GM19452 (cell line): ENCODE results near the gene ICAM2.
"Not testable (repeated sequence)": the region's sequence is repeated elsewhere in the genome, so short reads cannot be mapped to it uniquely, and the experiment has no call there.

Experiments used
- ATAC-seq: cut with Tn5 transposase; IDR thresholded peaks from one replicate; pipeline ENCODE4 v1.9.1; 2021; ENCODE audit not compliant: unreplicated experiment

ICAM2 gene

DNA sequence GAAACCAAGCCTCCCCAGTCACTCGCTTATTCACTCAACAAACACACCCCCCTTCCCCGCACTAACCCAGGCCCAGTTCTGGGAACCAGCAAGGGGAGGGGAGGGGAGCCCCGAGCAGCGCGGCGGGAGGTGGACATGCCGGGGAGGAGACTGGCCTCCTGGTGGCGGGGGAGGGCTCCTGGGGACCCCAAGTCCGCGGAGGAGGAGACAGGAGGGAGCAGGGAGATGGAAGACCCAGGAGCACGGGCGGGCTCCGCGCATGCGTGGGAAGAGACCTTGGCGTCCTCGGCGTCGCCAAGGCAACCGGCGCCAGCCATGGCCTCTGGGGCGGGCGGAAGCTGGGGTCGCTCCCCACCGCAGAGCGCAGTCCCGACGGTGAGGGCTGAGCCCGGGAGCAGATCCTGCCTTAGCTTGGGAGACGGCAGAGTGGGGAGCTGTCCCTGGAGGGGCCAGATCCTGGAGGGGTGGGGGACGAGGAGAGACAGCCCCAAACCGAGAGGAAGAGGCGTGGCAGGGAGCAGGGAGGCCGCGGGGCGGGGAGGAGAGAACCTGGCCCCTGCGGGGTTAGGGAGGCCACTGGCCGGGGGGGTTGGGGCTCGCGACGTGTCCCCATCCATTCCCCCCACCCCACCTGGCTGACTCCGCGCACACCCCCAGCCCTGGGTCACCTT lies 22.2 kb downstream of the ICAM2 start, which contains the start of gene PRR29:
Gene PRR29 (plus strand): TSS at position 302 of the 671 bp plus-strand sequence. CDS start 14 bp downstream, at position 316.
- ATAC-seq, result peak; percentile 67

DNA sequence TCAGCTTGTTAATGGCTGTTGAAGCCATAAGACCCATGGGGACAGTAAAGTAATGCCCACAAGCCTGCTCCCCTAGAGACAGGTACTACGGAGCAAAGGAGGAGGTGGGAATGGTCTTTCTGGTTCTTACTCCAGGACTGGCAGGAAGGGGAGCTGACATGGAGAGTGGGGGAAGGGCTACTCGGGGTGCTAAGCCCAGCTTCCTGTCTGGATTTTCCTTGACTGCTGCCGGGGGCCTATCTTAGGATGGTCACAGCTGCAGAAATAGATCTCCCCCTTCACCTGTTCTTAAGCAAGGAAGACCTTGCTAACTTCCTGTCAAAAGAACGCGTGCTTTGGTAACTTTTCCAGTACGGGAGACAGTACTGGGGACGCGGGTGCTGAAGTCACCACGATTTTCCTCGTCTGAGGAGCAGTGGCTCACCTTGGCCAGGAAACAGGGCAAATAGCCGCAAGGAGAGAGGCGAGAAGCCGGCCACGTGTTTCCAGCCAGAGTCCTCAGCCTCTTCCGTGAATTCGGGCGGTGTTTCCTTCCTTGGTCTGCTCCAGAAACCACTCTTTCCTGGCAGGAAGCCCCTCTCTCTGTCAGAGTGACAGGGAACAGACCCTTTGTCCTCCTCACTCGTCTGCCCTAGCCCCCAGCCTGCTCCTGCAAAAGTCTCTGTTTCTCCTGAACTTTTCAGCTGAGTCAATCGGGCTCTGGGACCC lies 22.9 kb downstream of the ICAM2 start:
- no peak for ATAC-seq

DNA sequence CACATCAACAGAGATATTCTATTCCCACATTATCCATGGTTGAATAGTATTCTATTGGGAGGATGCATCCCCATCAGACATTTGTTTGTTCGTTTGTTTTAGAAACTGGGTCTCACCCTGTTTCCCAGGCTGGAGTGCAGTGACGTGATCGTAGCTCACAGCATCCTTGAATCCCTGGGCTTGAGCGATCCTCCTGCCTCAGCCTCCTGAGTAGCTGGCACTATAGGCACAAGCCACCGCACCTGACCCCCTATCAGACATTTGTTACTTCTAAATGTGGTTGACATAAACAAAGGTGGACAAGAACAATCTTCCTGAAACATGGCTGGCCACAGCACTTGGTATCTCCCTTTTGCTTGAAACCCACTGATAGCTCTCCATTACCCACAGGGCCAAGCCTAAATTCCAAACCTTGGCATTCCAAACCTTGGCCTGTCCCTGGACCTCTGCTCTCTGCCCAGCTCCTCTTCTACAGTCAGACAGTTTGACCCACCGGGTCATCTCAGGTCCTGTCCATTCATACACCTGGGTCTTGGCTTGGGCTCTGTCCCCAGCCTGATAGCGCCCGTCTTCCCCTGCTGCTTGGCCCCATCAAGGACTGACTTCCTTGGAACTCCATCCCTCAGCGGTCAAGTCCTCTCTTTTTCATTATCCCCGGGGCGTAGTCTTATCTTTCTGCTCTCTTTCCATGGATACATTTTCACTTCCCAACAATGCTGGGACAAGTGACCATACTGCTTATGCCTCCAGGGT lies 23.8 kb downstream of the ICAM2 start:
- ATAC-seq, result no peak

GRCh38 chr17:63995626-63996025 lies 24.8 kb downstream of the ICAM2 start:
- ATAC-seq, result no peak

GRCh38 chr17:63993368-63993985 lies 27.0 kb downstream of the ICAM2 start:
- no peak for ATAC-seq

GRCh38 chr17:63991611-63992010 lies 28.8 kb downstream of the ICAM2 start:
- ATAC-seq, result no peak

- no peak for ATAC-seq
Observed at GRCh38 chr17:63989622-63990345, 30.6 kb downstream of the ICAM2 start.

DNA sequence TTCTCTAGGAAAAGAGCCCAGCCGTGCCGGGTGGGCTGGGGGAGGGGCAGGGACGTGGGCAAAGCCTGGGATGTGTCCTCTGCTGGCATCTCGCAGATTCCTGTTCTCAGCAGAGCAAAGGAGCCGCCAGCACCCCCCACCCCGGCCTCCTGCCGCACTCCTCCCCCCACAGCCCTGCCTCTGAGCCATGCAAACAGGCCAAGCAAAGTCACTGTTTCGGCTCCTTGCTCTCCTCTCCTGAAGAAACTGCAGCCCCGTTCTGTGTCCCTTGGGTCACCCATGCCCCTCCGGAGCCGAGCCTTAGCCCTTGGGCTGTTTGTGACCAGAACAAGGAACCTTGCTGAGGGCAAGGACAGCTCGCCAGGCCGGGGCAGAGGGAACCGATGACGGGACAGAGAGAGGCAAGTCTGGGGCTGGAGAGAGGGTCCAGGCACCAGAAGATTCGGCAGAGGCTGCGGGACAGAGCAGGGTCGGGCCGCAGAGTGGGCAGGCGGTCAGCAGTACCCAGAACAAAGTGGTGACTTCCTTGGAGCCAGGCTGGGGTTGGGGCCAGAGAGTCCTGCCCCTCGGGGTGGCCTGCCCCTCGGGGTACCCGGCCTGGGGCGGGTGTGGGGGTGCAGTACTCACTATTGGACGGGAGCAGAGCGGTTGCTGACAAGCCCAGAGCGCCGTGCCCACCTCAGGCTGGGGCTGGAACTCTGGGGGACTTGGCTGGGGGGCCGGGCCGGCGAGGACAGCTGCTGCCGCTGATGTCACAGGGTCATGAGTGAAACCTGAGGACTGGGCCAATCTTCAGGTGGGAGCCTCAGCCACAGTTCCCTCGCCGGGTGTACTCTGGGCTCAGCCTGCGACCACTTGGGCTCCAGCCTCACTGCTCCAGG lies 31.5 kb downstream of the ICAM2 start:
- ATAC-seq, result no peak

DNA sequence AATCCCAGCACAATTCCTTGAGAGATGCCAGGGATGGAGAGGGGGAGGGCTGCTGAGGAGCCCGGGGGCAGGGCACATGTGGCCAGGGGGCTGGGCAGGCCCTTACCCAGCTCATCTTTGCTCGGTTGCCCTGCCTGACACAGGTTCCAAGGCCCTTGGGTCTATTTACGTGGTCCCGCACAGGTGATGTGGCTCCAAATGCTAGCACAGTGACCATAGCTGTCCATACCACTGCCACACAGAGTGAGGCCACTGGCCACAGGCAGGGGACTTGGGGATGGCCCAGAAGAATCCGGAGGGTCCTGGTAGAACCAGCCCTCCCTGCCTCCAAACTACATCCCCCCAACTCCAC lies 32.3 kb downstream of the ICAM2 start:
- no peak for ATAC-seq

DNA sequence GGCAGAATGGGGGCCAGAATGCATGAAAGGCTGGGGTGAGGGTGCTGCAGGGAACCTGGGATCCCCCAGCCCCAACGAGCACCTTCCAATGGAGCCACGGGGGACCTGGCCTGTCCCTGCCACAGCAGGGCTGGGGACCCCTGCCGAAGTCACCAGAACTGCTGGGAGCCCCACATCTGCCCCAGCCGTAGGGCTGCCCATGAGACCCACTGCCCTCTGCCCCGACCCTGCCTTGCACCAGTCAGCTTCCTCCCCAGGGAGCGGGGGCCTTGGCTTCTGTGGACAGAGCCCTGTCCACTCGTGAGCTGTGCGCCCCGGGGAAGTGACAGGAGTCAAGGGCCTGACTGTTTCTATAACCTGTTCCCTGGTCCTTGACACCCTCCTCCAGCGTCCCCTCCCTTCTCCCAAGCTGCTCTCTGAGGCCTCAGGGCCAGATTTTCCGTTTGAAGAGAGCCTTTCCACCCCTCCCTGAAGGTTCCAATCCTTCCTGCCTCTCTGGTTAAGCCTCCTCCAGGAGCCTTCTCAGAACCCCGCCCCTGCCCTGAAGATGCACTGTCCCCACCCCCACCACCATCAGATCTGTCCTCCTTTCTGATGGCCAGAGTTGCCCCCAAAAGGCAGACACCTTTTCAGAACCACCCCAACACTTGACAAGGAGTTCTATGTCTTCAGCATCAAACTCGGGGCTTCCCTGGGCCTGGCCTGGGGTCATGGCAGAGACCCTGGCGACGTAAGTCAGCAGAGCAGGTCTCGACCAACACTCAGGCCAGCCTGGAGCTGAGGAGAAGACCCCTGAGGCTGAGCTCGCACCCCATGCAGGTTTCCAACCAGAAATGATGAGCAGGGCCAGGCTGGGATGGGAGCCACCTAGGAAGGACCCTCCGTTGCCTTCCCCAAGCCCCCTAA lies 33.0 kb downstream of the ICAM2 start:
- no peak for ATAC-seq

DNA sequence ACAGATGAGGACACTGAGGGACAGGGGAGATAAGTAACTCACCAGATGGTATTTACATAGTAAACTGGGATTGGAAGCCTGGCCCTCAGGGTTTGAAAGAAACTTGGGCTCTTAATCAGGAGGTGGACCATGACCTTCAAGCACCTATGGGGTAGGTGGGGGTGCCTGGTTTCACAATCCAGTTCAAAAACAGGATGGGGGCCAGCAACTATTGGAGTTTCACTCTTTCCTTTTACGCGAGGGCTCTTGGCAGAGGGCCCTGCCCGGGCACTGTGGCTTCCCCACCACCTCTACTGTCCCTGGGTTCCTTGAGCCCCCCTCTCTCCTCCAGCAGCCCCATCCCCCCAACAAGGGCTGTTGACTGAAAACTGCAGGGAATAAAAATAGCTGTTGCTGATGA lies 33.6 kb downstream of the ICAM2 start:
- no peak for ATAC-seq

- ATAC-seq, result no peak
Observed at GRCh38 chr17:63985387-63986140, 34.9 kb downstream of the ICAM2 start.

- no peak for ATAC-seq
Observed at GRCh38 chr17:63984651-63985386, 35.6 kb downstream of the ICAM2 start.

DNA sequence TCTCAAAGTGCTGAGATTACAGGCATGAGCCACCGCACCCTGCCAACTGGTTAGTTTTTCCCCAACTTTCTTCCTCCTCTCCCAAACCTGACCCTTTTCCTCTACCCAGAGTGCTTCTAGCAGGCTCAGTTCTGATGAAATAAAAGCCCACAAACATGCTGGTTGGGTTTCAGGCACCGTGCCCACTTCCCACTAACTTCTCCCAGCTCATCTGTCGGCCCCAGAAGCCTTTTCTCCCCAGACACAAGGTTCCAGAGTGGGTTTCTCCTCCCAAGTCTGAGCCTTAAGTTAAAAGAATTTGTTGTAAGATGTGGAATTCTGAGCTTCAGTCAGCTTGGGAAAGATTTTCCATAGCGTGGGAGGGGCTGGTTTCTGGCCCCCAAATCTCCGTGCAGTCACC lies 36.2 kb downstream of the ICAM2 start:
- no peak for ATAC-seq

DNA sequence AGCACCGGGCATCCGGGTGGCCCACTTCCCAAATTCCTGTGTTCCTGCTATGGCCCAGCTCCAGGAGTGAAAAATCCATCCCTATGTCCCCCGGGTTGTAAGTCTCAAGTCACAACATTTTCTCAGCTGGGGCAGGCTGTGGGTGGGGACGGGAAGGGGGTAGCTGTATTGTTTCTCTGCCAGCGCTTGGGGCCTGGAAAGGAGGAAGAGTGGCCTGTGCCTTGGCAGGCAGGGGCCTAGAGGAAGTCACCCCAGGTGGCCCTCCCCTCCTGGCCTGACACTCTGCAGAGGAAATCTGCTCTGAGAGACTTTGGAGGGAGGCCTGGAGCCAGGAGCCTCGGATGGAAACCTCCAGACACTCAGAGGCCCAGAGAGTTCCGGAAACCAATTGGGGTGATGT lies 37.1 kb downstream of the ICAM2 start:
- ATAC-seq, result no peak

- not testable (repeated sequence) for ATAC-seq
Observed at GRCh38 chr17:63982641-63983040, 37.8 kb downstream of the ICAM2 start.
